Osteoblast (primary cell): ENCODE data around the gene POFUT1. TPM values are rescaled to one million over a fixed set of nuclear protein-coding genes. Genes with fewer than 3 reads are reported as not detected.
"Not testable (repeated sequence)": the region's sequence is repeated elsewhere in the genome, so short reads cannot be mapped to it uniquely, and the experiment has no call there.

Source experiments
- DNase-seq: peaks from one replicate; pipeline ENCODE4 v3.0.0; 2011; ENCODE audit warnings: low spot score, mixed read lengths; ENCODE audit not compliant: insufficient read length; ENCODE audit errors: missing footprints
- H2AFZ ChIP-seq: 2 replicates; pipeline ENCODE4 v1.6.0; 2011; ENCODE audit warnings: mild to moderate bottlenecking, low read length
- H3K27ac ChIP-seq: 2 replicates; pipeline ENCODE4 v1.5.1; 2011; ENCODE audit warnings: mild to moderate bottlenecking, low read depth, low read length, moderate library complexity
- H3K27me3 ChIP-seq: 2 replicates; pipeline ENCODE4 v1.6.0; 2012; ENCODE audit warnings: mild to moderate bottlenecking, control low read depth, inconsistent platforms, low read length, moderate library complexity; ENCODE audit not compliant: insufficient read depth
- H3K36me3 ChIP-seq: 2 replicates; pipeline ENCODE4 v1.5.1; 2011; ENCODE audit warnings: mild to moderate bottlenecking, low read length, control low read depth, moderate library complexity; ENCODE audit not compliant: insufficient read depth
- H3K4me1 ChIP-seq: 2 replicates; pipeline ENCODE4 v1.5.1; 2011; ENCODE audit warnings: mild to moderate bottlenecking, low read length, control low read depth, moderate library complexity; ENCODE audit not compliant: insufficient read depth
- H3K4me2 ChIP-seq: 2 replicates; pipeline ENCODE4 v1.6.0; 2011; ENCODE audit warnings: mild to moderate bottlenecking, low read length; ENCODE audit not compliant: insufficient read depth
- H3K4me3 ChIP-seq: fragments of 200-600 bp; sonication (generic); 3 replicates; pipeline ENCODE4 v1.5.1; 2012; ENCODE audit warnings: mild to moderate bottlenecking, low read length, inconsistent platforms; ENCODE audit not compliant: insufficient read depth
- H3K79me2 ChIP-seq: 2 replicates; pipeline ENCODE4 v1.6.0; 2012; ENCODE audit warnings: mild to moderate bottlenecking, low read length, control low read depth, inconsistent platforms; ENCODE audit not compliant: insufficient read depth
- H3K9me3 ChIP-seq: 2 replicates; pipeline ENCODE4 v1.5.1; 2011; ENCODE audit warnings: low read depth, low read length, control low read depth
- H4K20me1 ChIP-seq: 2 replicates; pipeline ENCODE4 v1.6.0; 2012; ENCODE audit warnings: mild to moderate bottlenecking, low read length, control low read depth; ENCODE audit not compliant: insufficient read depth
- CTCF ChIP-seq: IDR thresholded peaks from 2 replicates; pipeline ENCODE4 v1.5.1; 2011; ENCODE audit warnings: mild to moderate bottlenecking, low read depth, low read length, moderate library complexity; ENCODE audit errors: extremely low read depth
- total RNA-seq: library from RNA; depleted of rRNA; stranded (reverse); fragments of >200 nt; gene quantifications from 2 replicates; pipeline ENCODE4 v1.2.3, GENCODE V29; 2012

POFUT1 gene
- total RNA-seq, 1 donor, result 40.9 TPM

GRCh38 chr20:32168184-32168910, 39.3 kb upstream of the POFUT1 start:
- no peak overlapping the region for H3K27ac ChIP-seq
- TF ChIP-seq CTCF, result no peak
- peak; percentile 15 for DNase-seq

GRCh38 chr20:32177696-32178095, 30.0 kb upstream of the POFUT1 start:
- H3K36me3 ChIP-seq, H4K20me1 ChIP-seq, H3K4me2 ChIP-seq, H2AFZ ChIP-seq, H3K27ac ChIP-seq, H3K79me2 ChIP-seq, H3K27me3 ChIP-seq, H3K9me3 ChIP-seq, H3K4me3 ChIP-seq, H3K4me1 ChIP-seq: not testable (repeated sequence)
- peak; percentile 6 for DNase-seq

More at GRCh38 chr20:32168184-32168910, 39.3 kb upstream of the POFUT1 start:
- Histone ChIP-seq H3K79me2 (no peaks in the 10 kb centered on the region), H3K4me2 (no peak overlapping the region), H3K4me3 (no peak overlapping the region), H4K20me1 (no peaks in the 10 kb centered on the region), H3K36me3 (peaks cover 25% of the 10 kb centered on the region), H3K9me3 (no peaks in the 10 kb centered on the region), H3K4me1 (peaks cover 7% of the 10 kb centered on the region), H3K27me3 (no peaks in the 10 kb centered on the region), H2AFZ (no peak overlapping the region)

GRCh38 chr20:32179515-32179914, 28.2 kb upstream of the POFUT1 start:
- Histone ChIP-seq H3K9me3 (no peaks in the 10 kb centered on the region), H3K4me1 (no peaks in the 10 kb centered on the region), H3K4me3 (no peak overlapping the region), H3K4me2 (no peak overlapping the region), H2AFZ (no peak overlapping the region), H4K20me1 (no peaks in the 10 kb centered on the region), H3K27me3 (no peaks in the 10 kb centered on the region), H3K36me3 (no peaks in the 10 kb centered on the region), H3K79me2 (no peaks in the 10 kb centered on the region), H3K27ac (no peak overlapping the region)
- DNase-seq, result peak; percentile 47
- TF ChIP-seq CTCF, result no peak

GRCh38 chr20:32179934-32180333, 27.7 kb upstream of the POFUT1 start:
- no peaks in the 10 kb centered on the region for H3K9me3 ChIP-seq
- no peak overlapping the region for H3K4me3 ChIP-seq
- no peak overlapping the region for H3K4me2 ChIP-seq
- H3K27ac ChIP-seq, result no peak overlapping the region
- no peak for DNase-seq
- H4K20me1 ChIP-seq, result no peaks in the 10 kb centered on the region
- H3K4me1 ChIP-seq, result no peaks in the 10 kb centered on the region
- no peaks in the 10 kb centered on the region for H3K36me3 ChIP-seq
- H2AFZ ChIP-seq, result no peak overlapping the region
- no peaks in the 10 kb centered on the region for H3K27me3 ChIP-seq
- H3K79me2 ChIP-seq, result no peaks in the 10 kb centered on the region
- no peak for TF ChIP-seq CTCF
